ENCODE measurements around the gene CCDC181. TPM values are rescaled to one million over a fixed set of nuclear protein-coding genes. Genes with fewer than 3 reads are reported as not detected.
"Not testable (repeated sequence)": the region's sequence is repeated elsewhere in the genome, so short reads cannot be mapped to it uniquely, and the experiment has no call there.

CCDC181 gene
- polyA plus RNA-seq, 1 of the 3 experiments (the other 2 are of a cell fraction): 1.2 TPM

GRCh38 chr1:169414952-169415351, 12.3 kb downstream of the CCDC181 start:
- no peaks in the 10 kb centered on the region for H3K4me1 ChIP-seq (ENCODE audit: control insufficient read depth in 1 of 2, insufficient read depth in 2 of 2, low read depth in 1 of 2, low read length in 1 of 2)
- ChIA-PET POLR2A (no interaction called here), CTCF (no interaction called here)
- no peaks in the 10 kb centered on the region for H3K27me3 ChIP-seq (ENCODE audit: insufficient read depth)
- H3K27ac ChIP-seq (ENCODE audit: low read depth in 2 of 2, low read length in 1 of 2): no peak overlapping the region
- no peak overlapping the region for H3K9ac ChIP-seq
- no peaks in the 10 kb centered on the region for H3F3A ChIP-seq (replicated peaks; ENCODE audit: insufficient read depth)
- H3K4me2 ChIP-seq: no peak overlapping the region
- H3K79me2 ChIP-seq (ENCODE audit: insufficient read depth): no peaks in the 10 kb centered on the region
- no peaks in the 10 kb centered on the region for H4K20me1 ChIP-seq (ENCODE audit: insufficient read depth)
- H3K9me3 ChIP-seq: no peaks in the 10 kb centered on the region
- H3K36me3 ChIP-seq (replicated peaks in 1 of 2; ENCODE audit: control insufficient read depth in 1 of 2, insufficient read depth in 2 of 2, low read length in 1 of 2): peaks cover 0 to 15% of the 10 kb centered on the region in 2 experiments
- TF ChIP-seq MXI1 (IDR thresholded peaks at IDR 0.05; ENCODE audit: low read depth, low read length): no peak
- no peak for TF ChIP-seq JUND (IDR thresholded peaks at IDR 0.05)
- TF ChIP-seq USF2 (IDR thresholded peaks at IDR 0.05; ENCODE audit: borderline replicate concordance, low read depth, low read length): no peak
- no peak for TF ChIP-seq EZH2phosphoT487 (IDR thresholded peaks at IDR 0.05; ENCODE audit: borderline replicate concordance, low read depth)
- TF ChIP-seq ELF1 (IDR thresholded peaks at IDR 0.05): no peak
- no peak for TF ChIP-seq SIN3A (IDR thresholded peaks at IDR 0.05; ENCODE audit: borderline replicate concordance, low read depth, low read length)
- no peak for TF ChIP-seq MEF2A (IDR thresholded peaks at IDR 0.05; ENCODE audit: borderline replicate concordance, low read depth)
- no peak for TF ChIP-seq IRF3 (IDR thresholded peaks at IDR 0.05; ENCODE audit: low read depth, low read length)
- no peak for TF ChIP-seq RXRA (IDR thresholded peaks at IDR 0.05; ENCODE audit: borderline replicate concordance, low read depth)
- TF ChIP-seq POLR2AphosphoS5 (IDR thresholded peaks at IDR 0.05; ENCODE audit: low read depth, low read length): no peak
- TF ChIP-seq TCF12 (IDR thresholded peaks at IDR 0.05): no peak
- no peak for TF ChIP-seq RCOR1 (IDR thresholded peaks at IDR 0.05; ENCODE audit: low read length)
- H3K4me3 ChIP-seq (ENCODE audit: low read depth in 2 of 2, low read length in 1 of 2): no peak overlapping the region
- no peak overlapping the region for H2AFZ ChIP-seq (ENCODE audit: low read depth)
- H3K9me2 ChIP-seq: no peaks in the 10 kb centered on the region
- DNase-seq: no peak
- WGBS (ENCODE audit: low lambda C conversion rate): 86% methylated on average over 2 of the region's 2 CpGs

- H3K79me2 ChIP-seq (ENCODE audit: insufficient read depth); H3K9ac ChIP-seq; H3K4me1 ChIP-seq (ENCODE audit: control insufficient read depth in 1 of 2, insufficient read depth in 2 of 2, low read depth in 1 of 2, low read length in 1 of 2); H3K4me2 ChIP-seq; CTCF ChIA-PET; H3K9me2 ChIP-seq; POLR2A ChIA-PET; DNase-seq; H3K9me3 ChIP-seq; H4K20me1 ChIP-seq (ENCODE audit: insufficient read depth); H3K36me3 ChIP-seq (replicated peaks in 1 of 2; ENCODE audit: control insufficient read depth in 1 of 2, insufficient read depth in 2 of 2, low read length in 1 of 2); H3K27me3 ChIP-seq (ENCODE audit: insufficient read depth); H3F3A ChIP-seq (replicated peaks; ENCODE audit: insufficient read depth); H3K4me3 ChIP-seq (ENCODE audit: low read depth in 2 of 2, low read length in 1 of 2); H3K27ac ChIP-seq (ENCODE audit: low read depth in 2 of 2, low read length in 1 of 2); H2AFZ ChIP-seq (ENCODE audit: low read depth): not testable (repeated sequence)
- no CpG with 5 or more reads among the region's 5 CpGs for WGBS (ENCODE audit: low lambda C conversion rate)
These were observed 18.9 kb downstream of the CCDC181 start for GRCh38 chr1:169408340-169408739.

GRCh38 chr1:169402578-169402977, 24.7 kb downstream of the CCDC181 start:
- CTCF ChIA-PET; H3K9me2 ChIP-seq; H3F3A ChIP-seq (replicated peaks; ENCODE audit: insufficient read depth); H2AFZ ChIP-seq (ENCODE audit: low read depth); POLR2A ChIA-PET; H3K27ac ChIP-seq (ENCODE audit: low read depth in 2 of 2, low read length in 1 of 2); DNase-seq; H3K9me3 ChIP-seq; H3K27me3 ChIP-seq (ENCODE audit: insufficient read depth); H3K4me2 ChIP-seq; H3K9ac ChIP-seq; H4K20me1 ChIP-seq (ENCODE audit: insufficient read depth); H3K4me3 ChIP-seq (ENCODE audit: low read depth in 2 of 2, low read length in 1 of 2); H3K79me2 ChIP-seq (ENCODE audit: insufficient read depth); H3K4me1 ChIP-seq (ENCODE audit: control insufficient read depth in 1 of 2, insufficient read depth in 2 of 2, low read depth in 1 of 2, low read length in 1 of 2): not testable (repeated sequence)
- H3K36me3 ChIP-seq (replicated peaks in 1 of 2; ENCODE audit: control insufficient read depth in 1 of 2, insufficient read depth in 2 of 2, low read length in 1 of 2): peaks cover 12 to 17% of the 10 kb centered on the region in 2 experiments
- WGBS (ENCODE audit: low lambda C conversion rate): 65% methylated on average over 1 of the region's 1 CpG

All from SK-N-SH (cell line).